T-helper 2 cell treated with Interferon-gamma antibody and Interleukin-4, amounts not matched to agents 100 ng/mL and 5 ng/mL, for 36 hours (primary cell): ENCODE data around the gene TEF. TPM values are rescaled to one million over a fixed set of nuclear protein-coding genes. Genes with fewer than 3 reads are reported as not detected.

Source experiments
- intact Hi-C: fragments of 100-400 bp; cut with micrococcal nuclease; formaldehyde crosslinking; loops from one replicate; pipeline ENCODE4 v1.15.1; 2023
- total RNA-seq: library from RNA; stranded (reverse); gene quantifications from 2 replicates; pipeline ENCODE4 v1.2.3, GENCODE V29; 2022

Gene TEF, protein sequence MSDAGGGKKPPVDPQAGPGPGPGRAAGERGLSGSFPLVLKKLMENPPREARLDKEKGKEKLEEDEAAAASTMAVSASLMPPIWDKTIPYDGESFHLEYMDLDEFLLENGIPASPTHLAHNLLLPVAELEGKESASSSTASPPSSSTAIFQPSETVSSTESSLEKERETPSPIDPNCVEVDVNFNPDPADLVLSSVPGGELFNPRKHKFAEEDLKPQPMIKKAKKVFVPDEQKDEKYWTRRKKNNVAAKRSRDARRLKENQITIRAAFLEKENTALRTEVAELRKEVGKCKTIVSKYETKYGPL
- 3.0 and 3.3 TPM in 2 replicates for total RNA-seq

- intact Hi-C loops, result loop anchor here (1.0 to 2.0 kb wide), 6 partner anchors 21 to 290 kb away; partner anchors contain the start of genes ACO2, DESI1, PHF5A and RANGAP1
These were observed at the start of gene TEF for GRCh38 chr22:41381329-41382097. TSS of gene TEF (plus strand) at chr22:41381942. CDS start at chr22:41382045, 103 bp downstream.

DNA sequence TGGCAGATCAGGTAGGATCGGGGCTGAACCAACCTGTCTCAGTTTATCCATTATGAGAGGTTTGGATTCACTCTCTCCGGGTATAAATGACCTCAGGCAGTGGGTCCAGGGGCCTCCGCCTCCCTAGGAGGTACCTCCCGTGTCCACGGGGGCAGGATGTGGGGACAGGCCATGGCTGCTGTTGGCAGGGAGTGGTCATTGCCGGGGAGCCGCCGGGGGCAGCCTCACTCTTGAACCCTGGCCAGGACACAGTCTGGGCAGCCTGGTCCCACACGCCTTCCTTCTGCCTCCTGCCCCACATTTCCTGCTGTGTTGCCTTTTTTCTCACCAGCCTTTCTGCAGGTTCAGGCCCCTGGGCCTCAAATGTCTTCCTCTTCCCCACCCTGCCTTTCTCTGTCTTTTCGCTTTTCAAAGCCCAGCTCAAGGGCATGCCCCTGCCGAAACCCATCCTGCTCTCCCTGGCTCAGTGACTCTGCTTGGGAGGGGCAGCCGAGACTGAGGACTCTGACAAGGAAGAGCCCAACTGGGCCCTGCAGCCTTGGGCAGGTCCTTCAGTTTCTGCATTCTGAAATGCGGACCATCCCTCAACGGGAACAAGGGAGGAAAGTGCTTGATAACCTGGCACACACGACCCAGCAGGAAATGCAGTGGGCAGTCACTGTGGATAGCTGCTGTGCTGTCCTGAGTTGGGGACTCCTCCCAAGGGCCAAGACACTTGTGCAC, 49.4 kb upstream of the TEF start:
- intact Hi-C loops, result no loop called here

DNA sequence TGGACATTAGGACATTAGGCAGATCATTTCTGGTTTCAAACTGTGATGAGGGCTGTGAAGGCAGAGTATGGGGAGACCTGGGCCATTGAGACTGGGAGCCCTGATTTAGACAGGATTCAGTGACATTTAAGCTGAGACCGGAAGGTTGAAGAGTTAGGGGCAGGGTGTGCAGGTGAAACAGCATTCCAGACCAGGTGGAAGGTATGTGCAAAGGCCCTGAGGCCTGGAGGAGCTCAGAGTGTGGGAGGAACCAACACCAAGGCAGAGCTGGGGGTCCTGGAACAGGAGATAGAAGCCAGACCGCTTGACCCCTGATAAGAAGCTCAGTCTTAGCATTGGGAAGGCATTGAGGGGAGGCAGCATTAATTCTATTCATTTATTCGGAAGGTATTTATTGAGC, 47.9 kb upstream of the TEF start:
- intact Hi-C loops, result no loop called here

GRCh38 chr22:41334215-41334614, 47.5 kb upstream of the TEF start:
- intact Hi-C loops, result no loop called here

- intact Hi-C loops, result no loop called here
These were observed 46.6 kb upstream of the TEF start for GRCh38 chr22:41334951-41335635.

- intact Hi-C loops, result no loop called here
These were observed 43.0 kb upstream of the TEF start for GRCh38 chr22:41338614-41339212.

GRCh38 chr22:41339823-41340222, 41.9 kb upstream of the TEF start:
- intact Hi-C loops, result no loop called here

DNA sequence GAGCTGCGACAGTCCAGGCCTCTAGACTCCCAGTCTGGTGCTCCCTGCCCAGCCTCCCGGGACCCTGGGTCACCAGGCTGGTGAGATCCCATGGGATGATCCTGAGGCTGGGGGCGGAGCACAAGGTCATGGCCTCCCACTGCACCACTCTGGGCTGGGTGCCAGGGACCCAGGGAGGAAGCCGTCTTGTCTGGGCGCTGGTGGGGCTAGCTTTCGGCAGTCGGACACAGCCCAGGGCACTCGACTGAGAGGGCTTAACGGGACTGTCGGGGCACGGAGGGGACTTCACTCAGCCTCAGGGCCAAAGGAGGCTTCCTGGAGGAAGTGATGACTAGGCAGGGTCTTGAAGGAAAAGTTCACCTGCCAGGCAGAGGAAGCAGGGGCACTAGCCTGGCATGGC, 41.4 kb upstream of the TEF start:
- intact Hi-C loops, result no loop called here

DNA sequence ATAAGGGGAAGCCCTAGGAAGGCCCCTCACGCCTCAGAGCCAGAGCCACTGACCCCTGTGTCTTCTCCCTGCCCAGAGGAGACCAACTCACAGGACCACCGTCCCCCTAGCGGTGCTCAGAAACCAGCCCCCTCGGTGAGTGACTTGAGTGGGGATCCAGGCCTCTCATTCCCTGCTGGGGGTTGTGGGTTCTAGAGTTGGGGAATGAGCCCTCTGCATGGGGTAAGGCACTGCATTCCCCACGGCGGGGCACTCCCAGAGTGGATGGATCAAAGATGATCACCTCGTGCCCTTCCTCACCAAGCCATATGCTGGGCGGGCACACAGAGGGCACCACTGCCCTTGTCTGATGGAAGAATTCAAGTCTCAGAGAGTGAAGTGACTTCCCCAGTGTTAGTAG, 40.7 kb upstream of the TEF start:
- intact Hi-C loops, result no loop called here

DNA sequence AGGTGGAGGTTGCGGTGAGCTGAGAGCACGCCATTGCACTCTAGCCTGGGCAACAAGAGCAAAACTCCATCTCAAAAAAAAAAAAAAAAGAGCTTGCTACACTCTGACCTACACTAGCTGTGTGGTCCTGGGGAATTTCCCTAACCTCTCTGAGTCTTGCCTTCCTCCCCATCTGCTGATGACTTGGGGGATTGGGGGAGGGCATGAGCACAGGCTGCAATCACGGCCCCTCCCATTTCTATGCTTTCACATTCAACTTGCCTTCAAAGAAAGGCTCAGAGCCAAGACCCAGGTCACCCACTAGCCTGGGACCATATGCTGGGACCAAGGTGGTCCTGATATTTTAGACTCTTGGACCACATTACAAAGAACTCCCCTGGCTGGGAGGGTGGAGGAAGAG, 39.8 kb upstream of the TEF start:
- intact Hi-C loops, result no loop called here

DNA sequence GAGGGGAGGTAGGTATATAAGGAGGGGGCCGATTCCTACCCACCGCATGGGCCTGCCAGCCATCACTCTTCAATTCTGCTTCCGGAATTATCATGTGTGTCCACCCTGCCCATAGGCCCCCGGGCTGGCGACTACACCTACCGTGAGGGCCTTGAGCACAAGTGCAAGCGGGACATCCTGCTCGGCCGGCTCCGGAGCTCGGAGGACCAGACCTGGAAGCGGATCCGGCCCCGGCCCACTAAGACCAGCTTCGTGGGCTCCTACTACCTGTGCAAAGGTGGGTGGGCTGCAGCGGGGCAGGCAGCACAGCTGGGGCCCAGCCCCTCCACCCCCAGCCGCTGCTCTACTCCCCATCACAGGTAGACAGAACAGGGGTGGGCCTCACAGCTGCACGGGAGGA, 38.4 kb upstream of the TEF start:
- intact Hi-C loops, result no loop called here

DNA sequence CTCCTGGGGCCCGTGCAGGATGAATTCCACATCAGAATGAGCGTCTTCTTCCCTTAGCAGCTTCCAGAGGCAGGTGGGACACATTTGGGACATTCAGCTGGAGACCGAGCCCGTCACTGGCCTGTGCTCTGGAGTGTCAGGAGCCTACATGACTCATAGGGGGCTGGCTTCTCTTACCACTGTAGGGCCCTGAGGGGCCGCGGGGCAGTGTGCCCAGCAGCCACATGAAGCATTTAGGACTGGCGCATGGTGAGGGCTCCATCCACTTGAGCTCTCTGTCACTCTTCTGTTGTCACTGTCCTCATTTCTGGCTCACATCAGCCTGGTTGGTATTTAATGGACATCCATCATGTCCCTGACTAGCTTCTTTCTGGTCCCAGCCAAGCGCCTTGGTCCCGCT, 38.0 kb upstream of the TEF start:
- intact Hi-C loops, result no loop called here

GRCh38 chr22:41344189-41344788, 37.5 kb upstream of the TEF start:
- intact Hi-C loops, result no loop called here

GRCh38 chr22:41345807-41346335, 35.9 kb upstream of the TEF start:
- intact Hi-C loops, result no loop called here

- intact Hi-C loops, result no loop called here
These were observed 34.5 kb upstream of the TEF start for GRCh38 chr22:41347066-41347859.

GRCh38 chr22:41348964-41349484, 32.7 kb upstream of the TEF start:
- intact Hi-C loops, result no loop called here

DNA sequence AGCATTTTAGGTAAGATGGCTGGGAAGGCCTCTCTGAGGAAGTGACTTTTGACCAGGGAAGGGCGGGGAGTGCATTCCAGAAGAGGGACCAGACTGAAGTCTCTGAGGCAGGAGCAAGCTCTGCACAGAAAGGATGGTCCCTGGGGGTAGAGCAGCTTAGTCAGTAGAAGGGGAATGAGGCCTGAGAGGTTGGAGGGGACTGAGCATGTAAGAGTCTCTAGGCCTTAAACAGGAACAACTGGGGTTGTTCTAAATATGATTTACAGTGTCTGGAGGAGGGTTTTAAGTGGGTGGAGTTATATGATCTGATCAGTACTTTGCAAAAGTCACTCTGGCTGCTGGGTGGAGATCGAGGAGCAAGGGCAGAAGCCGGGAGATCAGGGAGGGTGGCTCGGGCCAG, 31.7 kb upstream of the TEF start:
- intact Hi-C loops, result no loop called here

DNA sequence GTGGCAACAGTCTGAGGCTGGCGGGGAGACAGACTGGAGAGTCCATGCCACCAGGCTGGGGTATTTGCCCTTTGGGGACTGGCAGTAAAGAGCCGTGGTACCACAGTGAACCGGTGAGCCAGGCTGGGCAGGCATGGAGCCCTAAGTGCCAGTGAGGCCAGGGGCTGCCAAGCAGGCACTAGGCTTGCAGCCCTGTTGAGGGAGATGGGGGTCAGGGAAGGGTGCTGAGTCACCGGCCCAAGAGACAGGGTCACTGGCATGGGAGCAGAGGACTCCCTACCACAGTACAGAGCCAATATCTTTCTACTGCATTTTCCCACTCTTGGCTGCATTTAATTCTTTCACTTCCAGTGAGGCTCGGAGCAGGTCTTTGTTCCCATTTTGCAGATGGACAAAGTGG, 30.7 kb upstream of the TEF start:
- intact Hi-C loops, result no loop called here

DNA sequence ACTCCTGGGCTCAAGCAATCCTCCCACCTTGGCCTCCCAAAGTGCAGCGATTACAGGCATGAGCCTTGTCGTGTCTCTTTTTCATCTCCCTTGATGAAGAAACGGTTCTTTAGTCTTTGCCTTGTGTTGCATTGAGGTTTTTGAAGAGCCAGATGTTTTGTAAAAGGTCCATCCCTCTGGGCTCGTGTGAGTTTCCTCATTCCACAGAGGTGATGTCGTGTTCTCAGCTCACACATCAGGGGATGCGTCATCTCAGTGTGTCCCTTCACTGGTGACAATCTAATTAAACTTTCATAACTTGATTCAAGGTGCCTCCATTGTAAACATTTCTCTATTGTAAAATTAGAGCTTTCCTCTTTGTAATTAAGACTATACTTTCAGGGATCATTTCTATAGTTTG, 29.7 kb upstream of the TEF start:
- intact Hi-C loops, result no loop called here
